Stimulated activated CD4-positive, alpha-beta T cell treated with anti-CD3 and anti-CD28 coated beads, Interleukin-15, amount 100 ng/mL, for 24 hours (primary cell): Measurements from ENCODE around the gene LAMC3.
"Not testable (repeated sequence)": the region's sequence is repeated elsewhere in the genome, so short reads cannot be mapped to it uniquely, and the experiment has no call there.

Experiments used
- DNase-seq: peaks from one replicate; pipeline ENCODE4 v3.0.0-alpha.2; 2020

The LAMC3 gene

DNA sequence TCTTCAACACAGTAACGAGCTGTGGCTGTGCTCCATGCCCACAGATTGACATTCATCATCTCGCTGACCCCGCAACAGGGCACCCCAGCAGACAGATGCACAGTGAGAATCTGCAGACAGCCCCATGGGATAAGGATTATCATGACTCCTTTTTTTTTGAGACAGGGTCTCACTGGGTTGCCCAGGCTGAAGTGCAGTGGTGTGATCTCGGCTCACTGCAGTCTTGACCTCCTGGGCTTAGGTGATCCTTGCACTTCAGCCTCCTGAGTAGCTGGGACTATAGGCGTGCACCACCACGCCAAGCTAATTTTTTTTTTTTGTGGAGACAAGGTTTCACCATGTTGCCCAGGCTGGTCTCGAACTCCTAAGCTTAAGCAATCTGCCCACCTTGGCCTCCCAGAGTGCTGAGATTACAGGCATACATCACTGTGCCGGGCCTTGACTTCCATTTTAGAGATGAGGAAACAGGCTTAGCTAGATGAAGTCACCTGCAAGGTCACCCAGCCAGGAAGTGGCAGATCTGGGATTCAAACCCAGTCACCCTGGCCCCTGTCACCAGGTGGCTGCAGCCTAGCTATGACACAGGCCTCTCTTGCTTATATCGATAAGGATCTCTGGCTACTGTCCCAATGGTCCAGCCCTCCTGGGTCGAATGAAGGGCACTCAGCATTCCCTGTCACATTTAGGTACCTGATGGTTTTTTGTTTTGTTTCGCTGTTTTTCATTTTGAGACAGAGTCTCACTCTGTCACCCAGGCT is 92.4 kb downstream of the LAMC3 start:
- no peak for DNase-seq

DNA sequence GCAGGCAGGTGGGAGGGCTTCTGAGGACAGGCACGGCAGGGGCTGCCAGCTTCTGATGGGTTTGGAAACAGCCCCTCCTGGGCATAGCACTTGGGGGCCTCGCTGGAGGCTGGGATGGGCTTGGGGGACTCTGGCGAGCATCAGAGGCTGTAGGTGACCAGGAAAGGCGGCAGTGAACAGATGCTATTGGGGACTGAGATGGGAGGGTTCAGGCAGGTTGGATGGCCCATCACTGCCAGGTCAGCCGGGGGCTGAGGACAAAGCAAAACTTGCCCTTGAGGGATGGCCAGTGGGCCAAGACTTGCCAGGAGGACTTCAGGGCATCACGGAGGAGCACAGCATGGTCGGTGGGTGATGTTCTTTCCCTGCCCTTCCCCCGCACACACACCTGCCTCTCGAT is 94.0 kb downstream of the LAMC3 start:
- DNase-seq, result no peak

DNA sequence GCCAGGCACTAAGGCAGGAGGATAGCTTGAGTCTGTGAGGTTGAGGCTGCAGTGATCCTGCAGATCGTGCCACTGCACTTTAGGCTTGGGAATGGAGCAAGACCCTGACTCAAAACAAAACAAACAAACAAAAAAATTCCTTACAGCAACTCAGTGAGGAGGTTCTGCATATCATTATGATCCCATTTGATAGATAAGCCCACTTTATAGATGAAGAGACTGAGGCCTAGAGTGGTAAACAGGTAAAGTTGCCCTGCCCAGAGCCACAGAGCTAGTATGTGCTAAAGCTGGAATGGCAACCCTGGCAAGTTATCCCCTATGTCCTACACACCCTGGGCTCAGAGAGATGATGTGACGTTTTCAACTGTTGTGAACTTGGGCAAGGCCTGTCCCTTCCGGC is 94.6 kb downstream of the LAMC3 start:
- no peak for DNase-seq

DNA sequence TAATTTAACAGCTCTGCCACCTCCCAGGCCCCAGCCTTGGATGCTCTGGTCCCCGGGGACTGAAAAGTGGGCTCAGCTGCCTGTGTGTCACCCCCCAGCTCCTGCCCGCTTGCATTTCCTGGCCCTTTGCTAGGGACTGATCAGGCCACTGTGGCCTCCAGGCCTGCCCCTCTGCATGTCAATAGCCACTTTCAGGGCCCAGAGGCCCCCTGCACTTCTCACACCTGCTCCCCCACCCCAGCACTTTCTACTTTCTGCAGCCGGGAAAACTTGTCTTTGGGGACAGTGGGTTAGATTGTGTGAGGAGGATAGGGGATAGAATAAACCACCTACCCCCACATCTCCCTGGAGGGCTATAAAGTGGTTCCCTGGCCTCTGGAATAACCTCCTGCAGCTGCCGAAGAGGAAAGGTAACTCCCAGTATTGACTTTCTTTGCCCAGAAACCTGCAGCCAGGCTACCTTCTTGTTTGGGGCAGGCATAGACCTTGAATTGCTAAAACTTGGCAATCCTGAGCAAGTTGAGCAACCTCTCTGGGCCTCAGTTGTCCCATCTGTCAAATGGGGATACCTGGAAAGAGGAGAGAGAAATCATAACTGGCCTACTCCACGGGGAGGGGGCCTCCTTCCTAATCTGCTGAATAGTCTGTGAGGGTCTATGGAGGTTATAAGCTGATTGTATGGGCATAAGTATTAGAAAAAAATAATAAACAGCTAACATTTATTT is 95.2 kb downstream of the LAMC3 start:
- DNase-seq, result no peak

DNA sequence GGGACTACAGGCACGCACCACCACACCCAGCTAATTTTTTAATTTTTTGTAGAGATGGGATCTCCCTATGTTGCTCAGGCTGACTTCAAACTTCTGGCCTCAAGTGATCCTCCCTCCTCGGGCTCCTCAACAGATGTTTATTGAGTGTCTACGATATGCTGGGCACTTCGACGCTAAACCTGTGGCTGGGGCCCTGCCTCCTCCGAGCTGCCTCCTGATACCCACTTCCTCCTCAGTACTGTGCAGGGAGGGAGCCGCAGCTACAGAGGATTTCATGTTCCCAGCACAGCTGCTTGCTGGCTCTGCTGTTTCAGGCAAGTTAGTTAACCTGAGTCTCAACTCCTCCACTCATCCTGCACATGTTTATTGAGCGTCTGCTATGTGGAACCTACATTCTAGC is 97.0 kb downstream of the LAMC3 start:
- DNase-seq, result no peak

DNA sequence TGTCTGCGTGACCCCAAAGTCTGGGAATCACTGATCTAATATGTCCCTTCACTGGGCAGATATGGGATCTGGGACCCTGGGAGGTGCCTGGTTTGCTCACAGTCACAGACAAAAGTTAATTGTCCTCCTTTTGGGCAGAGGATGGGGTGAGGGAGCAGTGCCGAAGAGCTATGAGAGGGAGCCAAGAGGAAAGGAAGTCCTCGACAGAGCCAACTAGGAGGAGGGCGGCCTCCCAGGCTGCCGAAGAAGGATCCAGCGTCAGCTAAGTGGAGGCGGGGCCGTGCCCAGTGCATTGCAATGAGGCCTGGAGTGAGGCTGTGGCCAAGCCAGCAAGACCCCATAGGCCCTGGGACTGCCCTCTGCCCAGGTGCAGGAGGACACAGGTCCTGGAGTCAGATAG is 98.8 kb downstream of the LAMC3 start:
- DNase-seq, result no peak

DNA sequence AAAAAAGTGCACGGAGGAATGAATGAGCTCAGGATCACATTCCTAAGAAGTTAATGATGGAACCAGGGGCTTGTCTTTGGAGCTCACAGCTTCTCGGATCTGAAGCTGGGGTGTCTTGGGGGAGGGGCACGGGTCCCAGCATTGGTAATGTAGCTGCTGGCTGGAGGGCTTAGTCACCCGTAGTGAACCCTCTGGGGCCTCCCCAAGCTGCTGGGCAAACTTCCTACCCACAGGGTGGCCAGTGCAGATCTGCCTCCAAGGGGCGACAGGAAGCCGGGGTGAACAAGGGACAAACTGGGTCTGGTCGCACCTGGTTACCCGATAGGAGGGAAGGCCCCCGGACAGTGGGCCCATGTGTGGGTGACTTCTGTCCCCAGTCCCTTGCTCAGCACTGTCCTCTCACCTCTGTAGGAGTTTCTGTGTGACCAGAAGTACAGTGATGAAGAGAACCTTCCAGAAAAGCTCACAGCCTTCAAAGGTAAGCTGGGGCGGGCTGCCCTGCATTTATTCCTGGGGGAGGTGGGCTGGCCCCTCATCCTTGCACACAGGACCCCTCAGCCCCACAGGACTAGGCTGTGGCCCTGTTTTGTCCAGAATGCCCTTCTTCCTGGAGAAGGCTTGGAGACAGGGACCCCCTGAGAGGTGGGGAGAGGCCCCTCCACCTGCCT is 102.3 kb downstream of the LAMC3 start:
- no peak for DNase-seq

DNA sequence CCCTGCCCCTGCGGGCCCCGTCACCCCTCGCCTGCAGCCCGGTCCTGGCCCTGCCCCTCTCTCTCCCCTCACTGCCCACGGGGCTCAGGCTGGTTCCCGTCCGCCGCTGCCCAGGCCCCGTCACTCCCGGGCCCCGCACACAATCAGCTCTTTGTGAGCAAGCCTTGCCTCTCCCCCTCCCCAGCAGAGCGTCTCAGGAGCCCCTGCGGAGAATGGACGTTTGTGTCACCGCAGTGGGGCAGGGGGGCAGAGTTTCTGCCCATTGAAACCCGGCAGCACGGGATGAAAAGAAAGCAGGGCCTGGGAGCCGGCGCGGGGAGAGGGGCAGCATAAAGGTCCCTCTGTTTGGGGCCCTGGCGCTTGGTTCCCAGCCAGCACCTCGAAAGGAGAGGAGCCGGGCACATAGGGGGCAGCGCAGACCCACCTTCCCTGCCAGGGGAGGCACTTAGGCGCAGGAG is 102.9 kb downstream of the LAMC3 start:
- DNase-seq, result no peak

DNA sequence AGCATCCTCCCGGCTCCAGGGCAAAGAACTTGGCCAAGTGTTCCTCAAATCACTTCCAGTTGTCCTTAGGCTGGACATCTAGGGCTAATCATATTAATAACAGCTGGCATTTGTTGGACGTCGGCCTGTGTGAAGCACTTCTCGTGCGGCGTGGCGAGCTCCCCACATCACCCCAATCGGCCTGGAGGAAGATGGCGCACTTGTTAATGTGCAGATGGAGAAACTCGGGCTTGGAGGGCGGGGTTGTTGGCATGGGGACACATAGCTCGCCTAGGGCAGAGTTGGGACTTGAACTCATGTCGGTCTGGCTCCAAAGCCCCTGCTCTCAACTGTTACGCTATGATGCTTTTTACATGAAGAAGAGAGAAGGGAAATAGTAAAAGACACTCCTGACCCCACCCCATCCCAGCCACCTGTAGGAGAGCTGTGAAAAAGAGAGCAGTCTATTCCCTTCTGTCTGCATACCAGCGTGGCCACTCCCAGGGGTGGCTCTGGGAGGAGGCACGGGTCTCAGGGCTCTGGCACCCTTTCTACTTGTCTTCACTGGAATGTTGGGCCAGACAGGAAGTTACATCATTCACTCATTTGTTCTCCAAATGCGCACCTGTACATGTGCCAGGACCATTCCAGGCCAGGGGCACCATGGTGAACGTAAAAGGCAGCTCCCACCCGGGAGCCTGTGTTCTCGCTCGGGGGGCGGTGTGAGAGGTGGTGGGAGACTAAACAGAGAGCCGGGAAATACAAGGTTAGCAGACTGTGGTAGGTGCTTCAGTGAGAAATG is 103.6 kb downstream of the LAMC3 start:
- no peak for DNase-seq

DNA sequence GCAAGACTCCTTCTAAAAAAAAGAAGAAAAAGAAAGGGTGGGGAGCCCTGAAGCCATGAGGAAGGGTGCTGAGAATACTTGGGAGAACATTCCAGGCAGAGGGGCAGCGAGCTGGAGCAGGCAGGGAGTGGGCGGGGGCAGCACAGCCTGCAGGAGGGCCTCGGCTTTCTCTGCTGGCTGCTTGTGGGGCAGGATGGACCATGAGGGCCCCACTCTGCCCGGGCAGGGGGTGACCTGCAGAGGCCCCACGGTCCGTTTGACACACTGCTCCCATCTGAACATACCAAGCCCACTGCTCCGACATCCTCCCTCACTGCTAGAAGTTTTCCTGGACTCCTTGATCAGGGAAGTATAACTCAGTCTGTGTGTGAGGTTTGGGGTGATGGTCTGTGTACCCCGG is 104.7 kb downstream of the LAMC3 start:
- DNase-seq, result no peak

DNA sequence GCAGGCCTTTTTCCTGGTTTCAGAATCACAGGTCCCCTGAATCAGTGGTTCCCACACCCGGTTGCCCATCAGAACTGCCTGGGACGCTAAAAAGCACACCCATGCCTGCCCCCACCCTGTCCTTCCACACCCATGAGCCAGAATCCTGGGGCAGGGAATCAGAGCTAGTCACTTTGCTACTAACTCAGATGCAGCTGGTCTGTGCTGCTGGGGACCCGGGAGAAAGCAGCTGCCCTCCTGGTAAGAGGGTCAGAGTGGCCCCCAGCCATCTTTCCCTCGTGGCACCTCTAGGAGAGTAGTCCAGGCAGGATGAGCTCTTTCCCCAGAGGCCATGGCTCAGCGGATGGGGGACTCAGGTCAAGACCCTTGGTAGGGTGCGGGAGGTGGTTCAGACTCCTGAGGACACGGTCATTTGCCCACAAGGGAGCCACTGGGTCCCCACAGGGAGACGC is 105.1 kb downstream of the LAMC3 start:
- DNase-seq, result no peak

DNA sequence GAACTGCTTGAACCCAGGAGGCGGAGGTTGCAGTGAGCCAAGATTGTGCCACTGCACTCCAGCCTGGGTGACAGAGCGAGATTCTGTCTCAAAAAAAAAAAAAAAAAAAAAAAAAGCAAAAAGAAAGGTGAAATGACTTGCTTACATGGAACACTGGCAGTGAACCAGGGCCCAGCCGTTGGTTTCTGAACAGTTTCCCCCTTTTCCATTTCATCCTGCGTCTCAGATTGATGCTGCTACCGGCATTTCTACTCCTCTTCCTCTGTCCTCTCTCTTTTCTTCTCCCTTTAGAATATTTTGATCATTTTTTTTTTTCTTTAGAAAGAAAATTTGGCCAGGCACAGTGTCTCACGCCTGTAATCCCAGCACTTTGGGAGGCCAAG is 106.4 kb downstream of the LAMC3 start:
- not testable (repeated sequence) for DNase-seq

DNA sequence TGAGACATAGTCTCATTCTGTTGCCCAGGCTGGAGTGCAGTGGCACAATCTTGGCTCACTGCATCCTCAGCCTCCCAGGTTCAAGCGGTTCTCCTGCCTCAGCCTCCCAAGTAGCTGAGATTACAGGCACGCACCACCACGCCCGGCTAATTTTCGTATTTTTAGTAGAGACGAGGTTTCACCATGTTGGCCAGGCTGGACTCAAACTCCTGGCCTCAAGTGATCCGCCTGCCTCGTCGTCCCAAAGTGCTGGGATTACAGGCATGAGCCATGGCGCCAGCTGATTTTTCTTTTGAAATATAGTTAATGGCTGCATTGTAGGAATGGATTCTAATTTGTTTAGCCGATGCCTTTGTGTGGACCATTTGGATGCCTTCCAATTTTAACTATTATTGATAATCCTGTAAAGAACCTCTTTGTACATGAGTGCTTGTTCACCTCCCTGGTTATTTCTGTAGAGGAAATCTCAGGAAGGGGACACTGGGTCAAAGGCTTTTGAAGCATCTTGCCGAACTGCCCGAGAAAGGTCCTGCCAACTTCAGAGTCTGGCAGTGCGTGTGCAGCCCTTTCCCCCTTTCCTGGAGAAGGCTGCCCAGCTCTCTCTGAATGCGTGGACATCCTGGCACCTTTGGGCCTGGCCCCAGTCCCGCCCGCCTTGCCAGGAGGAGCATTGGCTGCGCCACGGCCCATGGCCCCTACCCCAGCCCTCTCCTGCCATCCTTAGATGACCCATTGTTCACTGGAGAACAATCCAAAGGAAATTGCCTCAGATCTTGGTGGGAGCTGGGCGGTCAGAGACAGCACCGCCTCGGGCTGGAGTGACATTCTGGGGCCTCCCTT is 107.5 kb downstream of the LAMC3 start:
- no peak for DNase-seq

DNA sequence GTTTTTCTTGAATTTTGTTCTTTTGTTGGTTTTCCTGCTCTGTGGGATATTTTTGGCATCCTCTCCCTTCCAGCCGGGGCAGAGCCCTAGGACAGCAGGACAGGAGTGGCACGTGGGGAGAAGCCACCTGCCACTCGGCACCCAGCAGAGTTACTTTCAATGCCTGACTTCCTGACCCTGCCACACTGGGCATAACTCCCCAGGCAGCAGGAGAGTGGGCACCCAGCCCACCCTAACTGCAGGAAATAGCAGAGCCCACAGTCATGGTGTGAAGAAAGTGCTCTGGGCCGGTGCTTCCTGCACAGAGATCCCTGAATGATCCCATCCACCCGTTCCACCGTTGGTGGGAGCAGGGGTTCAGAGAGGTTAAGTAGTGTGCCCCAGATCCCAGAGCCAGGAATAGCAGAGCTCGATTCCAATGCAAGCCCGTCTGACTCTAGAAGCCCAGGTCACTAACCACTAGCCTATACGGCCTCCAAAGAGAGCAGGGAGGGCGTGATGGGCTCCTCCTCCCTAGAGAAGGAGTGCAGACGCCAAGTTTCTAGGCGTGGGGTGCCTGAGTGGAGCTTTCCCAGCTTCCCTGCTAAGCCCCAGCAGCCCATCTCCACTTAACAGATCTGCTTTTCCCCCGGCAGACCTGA is 108.3 kb downstream of the LAMC3 start:
- DNase-seq, result no peak

DNA sequence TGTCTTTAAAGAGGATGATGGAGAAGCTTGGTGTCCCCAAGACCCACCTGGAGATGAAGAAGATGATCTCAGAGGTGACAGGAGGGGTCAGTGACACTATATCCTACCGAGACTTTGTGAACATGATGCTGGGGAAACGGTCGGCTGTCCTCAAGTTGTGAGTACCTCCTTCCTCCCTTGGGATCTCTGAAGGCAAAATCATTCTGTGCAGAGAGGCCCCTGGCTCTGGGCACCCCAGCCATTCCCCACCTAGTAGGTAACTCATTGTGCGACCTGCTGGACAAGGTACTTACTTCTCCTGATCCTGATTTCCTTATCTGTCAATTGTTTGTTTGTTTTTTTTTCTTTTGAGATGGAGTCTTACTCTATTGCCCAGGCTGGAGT is 108.8 kb downstream of the LAMC3 start:
- no peak for DNase-seq

DNA sequence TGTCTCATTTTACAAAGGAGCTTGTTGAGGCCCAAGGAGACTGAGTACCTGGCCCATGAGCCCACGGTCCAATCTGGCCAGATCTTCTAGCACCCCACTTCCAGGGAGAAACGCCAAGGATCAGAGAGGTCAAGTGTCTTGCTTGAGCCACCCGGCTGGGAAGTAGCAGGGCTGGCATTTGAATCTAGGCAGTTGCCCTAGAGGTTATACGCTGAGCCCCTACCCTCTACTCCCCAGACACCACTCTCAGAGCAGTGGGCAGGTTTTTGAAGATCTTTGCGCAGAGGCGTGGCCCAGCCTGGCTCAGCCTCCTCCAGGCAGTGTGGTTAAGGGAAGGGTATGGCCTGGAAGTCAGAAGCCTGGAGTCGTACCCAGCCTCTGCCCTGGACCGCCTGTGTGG is 110.6 kb downstream of the LAMC3 start:
- DNase-seq, result no peak

DNA sequence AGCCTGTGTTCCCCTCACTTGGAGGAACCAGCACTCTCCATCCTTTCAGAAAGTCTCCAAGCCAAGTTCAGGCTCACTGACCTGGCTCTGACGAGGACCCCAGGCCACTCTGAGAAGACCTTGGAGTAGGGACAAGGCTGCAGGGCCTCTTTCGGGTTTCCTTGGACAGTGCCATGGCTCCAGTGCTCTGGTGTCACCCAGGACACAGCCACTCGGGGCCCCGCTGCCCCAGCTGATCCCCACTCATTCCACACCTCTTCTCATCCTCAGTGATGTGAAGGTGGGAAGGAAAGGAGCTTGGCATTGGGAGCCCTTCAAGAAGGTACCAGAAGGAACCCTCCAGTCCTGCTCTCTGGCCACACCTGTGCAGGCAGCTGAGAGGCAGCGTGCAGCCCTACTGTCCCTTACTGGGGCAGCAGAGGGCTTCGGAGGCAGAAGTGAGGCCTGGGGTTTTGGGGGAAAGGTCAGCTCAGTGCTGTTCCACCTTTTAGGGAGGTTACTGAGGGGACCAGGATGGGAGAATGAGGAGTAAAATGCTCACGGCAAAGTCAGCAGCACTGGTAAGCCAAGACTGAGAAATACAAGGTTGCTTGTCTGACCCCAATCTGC is 111.8 kb downstream of the LAMC3 start:
- DNase-seq, result no peak

DNA sequence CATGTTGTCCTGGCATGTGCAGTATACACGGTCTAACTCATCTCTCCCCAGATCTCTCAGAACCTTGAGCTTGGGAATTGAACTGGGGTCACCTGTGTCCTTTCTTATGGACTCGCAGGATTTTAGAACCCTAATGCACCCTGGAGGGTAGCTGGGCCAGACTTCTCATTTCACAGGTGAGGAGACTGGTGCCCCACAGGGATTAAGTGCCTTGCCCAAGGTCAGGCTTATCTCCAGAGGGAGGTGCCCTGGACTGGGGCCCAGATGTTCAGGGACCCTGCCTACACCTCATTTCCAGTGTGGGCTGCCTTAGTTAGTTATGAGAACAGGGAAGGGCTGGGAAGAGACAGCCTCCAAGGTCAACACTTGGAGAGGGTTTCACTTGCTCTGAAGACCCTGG is 112.4 kb downstream of the LAMC3 start:
- no peak for DNase-seq

DNA sequence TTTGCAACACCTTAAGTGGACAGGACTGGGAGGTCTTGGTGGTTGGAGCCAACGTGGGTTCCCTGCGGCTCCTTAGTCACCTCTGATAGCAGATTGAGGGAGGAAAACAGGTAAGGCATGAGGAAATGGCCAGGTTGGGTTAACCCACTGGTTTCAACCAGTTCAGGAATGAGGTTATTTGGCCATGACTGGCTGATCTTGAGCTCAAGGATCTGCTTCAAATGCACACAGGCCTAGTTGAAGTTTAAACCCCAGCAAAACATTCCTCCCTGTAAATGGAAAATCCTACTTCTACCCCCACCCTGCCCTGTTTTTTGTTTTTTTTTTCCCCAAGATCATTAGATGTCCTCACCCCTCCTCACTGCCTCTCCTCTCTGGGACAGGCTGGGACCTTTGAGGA is 113.2 kb downstream of the LAMC3 start:
- no peak for DNase-seq

DNA sequence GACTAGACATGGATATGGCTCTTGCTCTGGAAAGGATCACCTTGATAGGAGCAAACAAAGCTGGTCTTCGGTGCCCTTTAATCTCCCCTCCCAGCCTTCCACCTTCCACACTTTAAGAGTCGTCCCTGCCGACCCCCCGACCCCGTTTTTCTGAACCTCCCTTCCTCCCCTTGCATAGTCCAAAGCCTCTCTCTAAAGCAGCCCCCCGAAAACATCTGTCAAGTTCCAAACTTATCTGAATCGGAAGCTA is 116.0 kb downstream of the LAMC3 start:
- DNase-seq, result peak; percentile 8

DNA sequence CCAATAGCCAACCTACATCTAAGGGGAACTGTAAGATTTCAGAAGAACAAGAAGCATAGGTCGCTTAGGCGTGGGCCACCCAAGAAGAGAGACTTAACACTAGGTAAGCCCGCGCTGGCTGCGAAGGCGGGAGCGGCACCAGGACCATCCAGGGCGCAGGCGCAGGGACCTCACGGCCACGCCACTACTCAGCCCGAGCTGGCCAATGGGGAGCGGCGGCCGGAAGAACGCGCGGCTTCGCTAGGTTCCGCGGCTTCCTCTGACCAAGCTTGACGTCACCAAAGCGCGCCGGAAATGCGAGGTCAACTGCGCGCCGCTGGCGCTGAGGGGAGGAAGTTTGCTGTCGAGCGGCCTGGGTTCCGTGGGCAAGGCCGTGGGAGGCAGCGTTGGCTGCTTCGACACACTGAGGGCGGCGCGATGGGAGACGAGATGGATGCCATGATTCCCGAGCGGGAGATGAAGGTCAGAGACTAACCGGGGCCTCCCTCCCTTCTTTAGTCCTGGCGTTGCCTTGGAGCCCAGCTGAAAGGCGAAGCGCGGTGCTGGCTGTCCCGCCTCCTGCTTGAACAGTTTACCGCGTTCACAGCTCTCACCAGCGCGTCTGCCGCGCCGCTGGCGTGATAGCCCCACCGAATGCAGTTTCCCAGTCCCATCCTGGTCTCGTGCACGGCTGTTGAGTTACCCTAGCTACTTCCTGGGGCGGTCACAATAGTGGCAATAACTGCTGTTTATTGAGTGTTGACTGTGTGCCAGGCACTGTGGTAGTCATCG is 116.5 kb downstream of the LAMC3 start, which contains the start of gene NUP214:
NUP214 (plus strand) TSS at position 299 of the 771 bp plus-strand sequence; CDS start at position 418, 119 bp downstream.
- DNase-seq, result peak; percentile 100
